Kidney (tissue), 14 donors: ENCODE data around the gene PPIC. TPM values are rescaled to one million over a fixed set of nuclear protein-coding genes. Genes with fewer than 3 reads are reported as not detected.

Experiments
- DNase-seq, 5 donors: peaks; one replicate each; pipeline ENCODE4 v3.0.0-alpha.2; 2013 to 2020
- FAIRE-seq: peaks from 2 replicates; lab custom pipeline; 2012; peaks lifted over from hg19 to GRCh38; lab: Jason Lieb, UNC
- H3K27ac ChIP-seq, 2 donors: one replicate each; pipeline ENCODE4 v1.7.0; 2013; ENCODE audit warnings: low read depth in 2 of 2, low read length in 2 of 2, inconsistent platforms in 1 of 2
- H3K27me3 ChIP-seq: one replicate; pipeline ENCODE4 v1.7.1; 2013; ENCODE audit warnings: low read length, inconsistent platforms; ENCODE audit not compliant: control insufficient read depth, insufficient read depth
- H3K36me3 ChIP-seq, 3 donors: one replicate each; pipeline versions ENCODE4 v1.7.0 to v1.7.1; 2013; ENCODE audit warnings: low read length in 3 of 3, control low read depth in 1 of 3, inconsistent platforms in 1 of 3; ENCODE audit not compliant: insufficient read depth in 3 of 3, control insufficient read depth in 2 of 3
- H3K4me1 ChIP-seq, 3 donors: one replicate each; pipeline versions ENCODE4 v1.7.0 to v1.7.1; 2013; ENCODE audit warnings: low read length in 3 of 3, inconsistent platforms in 1 of 3, low read depth in 1 of 3; ENCODE audit not compliant: control insufficient read depth in 2 of 3, insufficient read depth in 2 of 3
- H3K4me3 ChIP-seq, 3 donors: one replicate each; pipeline versions ENCODE4 v1.7.0 to v1.8.1; 2013; ENCODE audit warnings: low read length in 3 of 3, control low read depth in 1 of 3, inconsistent platforms in 1 of 3
- H3K9ac ChIP-seq, 3 donors: one replicate each; pipeline versions ENCODE4 v1.7.0 to v1.7.1; 2013; ENCODE audit warnings: low read length in 3 of 3, control low read depth in 1 of 3, inconsistent platforms in 1 of 3
- H3K9me3 ChIP-seq, 3 donors: one replicate each; pipeline versions ENCODE4 v1.7.0 to v1.7.1; 2013; ENCODE audit warnings: low read length in 3 of 3, control low read depth in 1 of 3, inconsistent platforms in 1 of 3; ENCODE audit not compliant: control insufficient read depth in 2 of 3, insufficient read depth in 1 of 3
- intact Hi-C: fragments of 100-400 bp; cut with DNase I; formaldehyde crosslinking; loops from one replicate; pipeline ENCODE4 v1.11.1; 2022
- polyA plus RNA-seq: library from polyadenylated mRNA; stranded (reverse); fragments of 350-450 nt; fragmentation: Illumina TruSeq; extraction: RNeasy Lipid Tissue Mini Kit (QIAGEN cat#74804); gene quantifications from one replicate; pipeline ENCODE4 v1.2.3, GENCODE V29; 2014; ENCODE audit warnings: low read depth, low replicate concordance; ENCODE audit not compliant: insufficient read depth
- total RNA-seq: library from RNA; stranded (reverse); fragmentation: NEBNext Ultra II Directional; extraction: Animal tissue kit (Norgen Biotek cat#: 25700); gene quantifications from one replicate; pipeline ENCODE4 v1.2.1, GENCODE V29; 2021
- TF ChIP-seq, protein P1 (sequence below): IDR thresholded peaks from 3 replicates; pipeline ENCODE4 v1.5.1; 2012; ENCODE audit warnings: mild to moderate bottlenecking, moderate library complexity, borderline replicate concordance; ENCODE audit not compliant: insufficient read depth; ENCODE audit errors: extremely low read depth
- donor health status: control.
- donor health status: control.
- donor health status: control.
- donor health status: control.
- donor health status: control.
- donor health status: DM: yes; HTN: yes; CAD: no.
- donor health status: Normal renal cell carcinoma (clear cell type).

The PPIC gene
- total and polyA plus RNA-seq, 2 donors from 2014 or later = 46.1 to 49.5 TPM

- Histone ChIP-seq H3K9me3 (peaks cover 0 to 13% (median 0%) of the 10 kb centered on the region in 3 donors), H3K4me1 (no peaks in the 10 kb centered on the region), H3K4me3 (no peak overlapping the region), H3K27ac (no peak overlapping the region), H3K9ac (no peak overlapping the region), H3K27me3 (no peaks in the 10 kb centered on the region), H3K36me3 (no peaks in the 10 kb centered on the region)
- DNase-seq (no peak), FAIRE-seq (no peak)
- intact Hi-C loops = no loop called here
- TF ChIP-seq, protein P1, sequence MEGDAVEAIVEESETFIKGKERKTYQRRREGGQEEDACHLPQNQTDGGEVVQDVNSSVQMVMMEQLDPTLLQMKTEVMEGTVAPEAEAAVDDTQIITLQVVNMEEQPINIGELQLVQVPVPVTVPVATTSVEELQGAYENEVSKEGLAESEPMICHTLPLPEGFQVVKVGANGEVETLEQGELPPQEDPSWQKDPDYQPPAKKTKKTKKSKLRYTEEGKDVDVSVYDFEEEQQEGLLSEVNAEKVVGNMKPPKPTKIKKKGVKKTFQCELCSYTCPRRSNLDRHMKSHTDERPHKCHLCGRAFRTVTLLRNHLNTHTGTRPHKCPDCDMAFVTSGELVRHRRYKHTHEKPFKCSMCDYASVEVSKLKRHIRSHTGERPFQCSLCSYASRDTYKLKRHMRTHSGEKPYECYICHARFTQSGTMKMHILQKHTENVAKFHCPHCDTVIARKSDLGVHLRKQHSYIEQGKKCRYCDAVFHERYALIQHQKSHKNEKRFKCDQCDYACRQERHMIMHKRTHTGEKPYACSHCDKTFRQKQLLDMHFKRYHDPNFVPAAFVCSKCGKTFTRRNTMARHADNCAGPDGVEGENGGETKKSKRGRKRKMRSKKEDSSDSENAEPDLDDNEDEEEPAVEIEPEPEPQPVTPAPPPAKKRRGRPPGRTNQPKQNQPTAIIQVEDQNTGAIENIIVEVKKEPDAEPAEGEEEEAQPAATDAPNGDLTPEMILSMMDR = no peak
Measured at GRCh38 chr5:123059455-123059854, 22.9 kb upstream of the PPIC start.

GRCh38 chr5:123051206-123051605, 14.7 kb upstream of the PPIC start:
- H3K9ac ChIP-seq = no peak overlapping the region
- intact Hi-C loops = no loop called here
- DNase-seq (no peak), FAIRE-seq (no peak)
- H3K27me3 ChIP-seq = no peaks in the 10 kb centered on the region
- H3K9me3 ChIP-seq = peaks cover 0 to 2% (median 0%) of the 10 kb centered on the region in 3 donors
- no peak overlapping the region for H3K4me3 ChIP-seq
- TF ChIP-seq, protein P1 = no peak
- no peaks in the 10 kb centered on the region for H3K4me1 ChIP-seq
- H3K27ac ChIP-seq = no peak overlapping the region
- no peaks in the 10 kb centered on the region for H3K36me3 ChIP-seq

- no peak overlapping the region for H3K4me3 ChIP-seq
- TF ChIP-seq, protein P1 = no peak
- intact Hi-C loops = no loop called here
- H3K4me1 ChIP-seq = no peaks in the 10 kb centered on the region
- no peaks in the 10 kb centered on the region for H3K36me3 ChIP-seq
- H3K27ac ChIP-seq = no peak overlapping the region
- FAIRE-seq (no peak), DNase-seq (no peak)
- no peak overlapping the region for H3K9ac ChIP-seq
- no peaks in the 10 kb centered on the region for H3K27me3 ChIP-seq
- no peaks in the 10 kb centered on the region for H3K9me3 ChIP-seq
Measured at GRCh38 chr5:123047706-123048105, 11.2 kb upstream of the PPIC start.

DNA sequence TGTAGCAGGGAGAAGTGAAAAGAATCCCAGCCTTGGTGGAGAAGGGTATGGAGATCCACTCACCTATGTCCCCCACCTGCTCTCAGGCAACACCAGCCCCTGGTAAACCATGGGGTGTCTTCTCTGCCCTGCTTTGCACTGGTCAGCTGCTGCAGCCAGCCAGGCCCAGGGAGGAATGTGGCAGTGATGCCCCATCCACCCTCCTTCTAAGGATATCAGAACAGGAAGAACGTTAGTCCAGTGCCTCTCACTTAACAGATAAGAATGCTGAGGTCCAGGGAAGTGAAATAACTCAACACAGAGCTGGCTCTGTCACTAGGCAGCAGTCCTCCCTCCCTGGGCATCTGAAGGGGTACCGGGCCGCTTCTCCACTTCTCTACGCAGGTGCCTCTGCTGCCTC, 9.7 kb upstream of the PPIC start:
- H3K36me3 ChIP-seq = no peaks in the 10 kb centered on the region
- intact Hi-C loops = no loop called here
- TF ChIP-seq, protein P1 = no peak
- no peaks in the 10 kb centered on the region for H3K9me3 ChIP-seq
- H3K9ac ChIP-seq = no peak overlapping the region
- no peak overlapping the region for H3K4me3 ChIP-seq
- H3K27me3 ChIP-seq = no peaks in the 10 kb centered on the region
- DNase-seq (no peak), FAIRE-seq (no peak)
- no peak overlapping the region for H3K27ac ChIP-seq
- no peaks in the 10 kb centered on the region for H3K4me1 ChIP-seq
